Neuronal stem cell (in vitro differentiated cells): Measurements from ENCODE around the gene EXT2.

Experiments used
- DNase-seq: peaks from one replicate; pipeline ENCODE4 v3.0.0-alpha.2; 2013; ENCODE audit warnings: low spot score
- H2AFZ ChIP-seq: one replicate; pipeline ENCODE4 v1.6.1; 2013; ENCODE audit warnings: mild to moderate bottlenecking, low read length, inconsistent platforms
- H2AK5ac ChIP-seq: 2 replicates; pipeline ENCODE4 v1.6.1; 2013; ENCODE audit warnings: low read depth, mild to moderate bottlenecking, inconsistent platforms, low read length, moderate library complexity, mixed read lengths
- H2BK120ac ChIP-seq: 2 replicates; pipeline ENCODE4 v1.6.1; 2013; ENCODE audit warnings: low read depth, mild to moderate bottlenecking, inconsistent platforms, low read length, moderate library complexity, mixed read lengths
- H2BK12ac ChIP-seq: one replicate; pipeline ENCODE4 v1.6.1; 2013; ENCODE audit warnings: low read length, inconsistent platforms
- H2BK15ac ChIP-seq: 2 replicates; pipeline ENCODE4 v1.6.1; 2013; ENCODE audit warnings: mild to moderate bottlenecking, low read length, inconsistent platforms, mixed read lengths
- H2BK5ac ChIP-seq: one replicate; pipeline ENCODE4 v1.6.1; 2013; ENCODE audit warnings: inconsistent platforms, mild to moderate bottlenecking, low read length, moderate library complexity
- H3K14ac ChIP-seq: one replicate; pipeline ENCODE4 v1.6.1; 2013; ENCODE audit warnings: low read length, inconsistent platforms
- H3K18ac ChIP-seq: 2 replicates; pipeline ENCODE4 v1.6.1; 2013; ENCODE audit warnings: low read length, inconsistent platforms
- H3K23ac ChIP-seq: 2 replicates; pipeline ENCODE4 v1.6.1; 2013; ENCODE audit warnings: low read depth, mild to moderate bottlenecking, mixed read lengths, low read length, inconsistent platforms; ENCODE audit not compliant: poor library complexity
- H3K27ac ChIP-seq: replicated peaks from 3 replicates; pipeline ENCODE4 v1.5.1; 2013; ENCODE audit warnings: low read length, inconsistent platforms
- H3K27me3 ChIP-seq, 3 experiments: 2 replicates each; pipeline ENCODE4 v1.6.1; 2013; ENCODE audit warnings: low read length in 3 of 3, mild to moderate bottlenecking in 2 of 3, inconsistent platforms in 1 of 3, low read depth in 1 of 3, mixed read lengths in 1 of 3, moderate library complexity in 1 of 3; ENCODE audit not compliant: control insufficient read depth in 3 of 3, insufficient read depth in 3 of 3
- H3K36me3 ChIP-seq, 2 donors: replicated peaks in 1 of 2; 2 replicates each; pipeline ENCODE4 v1.6.1; 2013; ENCODE audit warnings: low read length in 2 of 2; ENCODE audit not compliant: control insufficient read depth in 2 of 2, insufficient read depth in 2 of 2
- H3K4ac ChIP-seq: 2 replicates; pipeline ENCODE4 v1.6.1; 2013; ENCODE audit warnings: inconsistent platforms, mild to moderate bottlenecking, low read length, moderate library complexity
- H3K4me1 ChIP-seq, 2 donors: 1 replicate in 1 of 2; 2 replicates in 1 of 2; pipeline ENCODE4 v1.6.1; 2013; ENCODE audit warnings: low read length in 2 of 2, low read depth in 1 of 2; ENCODE audit not compliant: control insufficient read depth in 2 of 2, insufficient read depth in 1 of 2
- H3K4me2 ChIP-seq: one replicate; pipeline ENCODE4 v1.6.1; 2013; ENCODE audit warnings: mild to moderate bottlenecking, low read length, inconsistent platforms; ENCODE audit not compliant: insufficient read depth, poor library complexity, severe bottlenecking
- H3K4me3 ChIP-seq, 2 donors: 2 replicates each; pipeline ENCODE4 v1.5.1; 2013; ENCODE audit warnings: low read length in 2 of 2, mild to moderate bottlenecking in 2 of 2, inconsistent platforms in 1 of 2, moderate library complexity in 1 of 2
- H3K79me1 ChIP-seq: one replicate; pipeline ENCODE4 v1.6.1; 2013; ENCODE audit warnings: low read depth, mild to moderate bottlenecking, inconsistent platforms, low read length, moderate library complexity
- H3K9ac ChIP-seq: one replicate; pipeline ENCODE4 v1.6.1; 2013; ENCODE audit warnings: mild to moderate bottlenecking, low read depth, low read length, inconsistent platforms; ENCODE audit not compliant: poor library complexity
- H3K9me3 ChIP-seq, 2 donors: replicated peaks in 1 of 2; 2 replicates each; pipeline versions ENCODE3 to v1.6.1; 2013; ENCODE audit warnings: low read length in 2 of 2, mild to moderate bottlenecking in 2 of 2, inconsistent platforms in 1 of 2, low read depth in 1 of 2, mixed read lengths in 1 of 2, moderate library complexity in 1 of 2; ENCODE audit not compliant: control insufficient read depth in 2 of 2, insufficient read depth in 1 of 2
- H4K8ac ChIP-seq: one replicate; pipeline ENCODE4 v1.6.1; 2013; ENCODE audit warnings: low read depth, mild to moderate bottlenecking, inconsistent platforms, low read length, moderate library complexity
- H4K91ac ChIP-seq: one replicate; pipeline ENCODE4 v1.6.1; 2013; ENCODE audit warnings: low read length, low read depth, mild to moderate bottlenecking, inconsistent platforms; ENCODE audit not compliant: poor library complexity
- WGBS, 2 donors: extraction: QIAGEN DNeasy Blood & Tissue Kit; methylation state at CpG; one replicate each; pipeline ENCODE4 v1.1.7; 2013; ENCODE audit warnings: missing lambda C conversion rate in 2 of 2, mixed read lengths in 1 of 2; ENCODE audit not compliant: insufficient read length in 2 of 2, insufficient replicate concordance in 1 of 2; ENCODE audit errors: extremely low coverage in 2 of 2; 5-methylcytosine and 5-hydroxymethylcytosine counted together

Gene EXT2

GRCh38 chr11:44136176-44136945 lies 40.9 kb downstream of the EXT2 start:
- H3K23ac ChIP-seq: no peak overlapping the region
- H2BK120ac ChIP-seq: no peak overlapping the region
- H2AK5ac ChIP-seq: no peak overlapping the region
- H4K91ac ChIP-seq: no peak overlapping the region
- no peak overlapping the region for H3K4me2 ChIP-seq
- no CpG with 5 or more reads among the region's 3 CpGs for whole genome bisulfite sequencing, 2 donors
- no peak for DNase-seq
- no peak overlapping the region for H2BK5ac ChIP-seq
- no peak overlapping the region for H2AFZ ChIP-seq
- H3K9me3 ChIP-seq: no peaks in the 10 kb centered on the region
- peaks cover 2 to 5% of the 10 kb centered on the region in 2 donors for H3K36me3 ChIP-seq
- peaks cover 2 to 38% of the 10 kb centered on the region in 2 donors for H3K4me1 ChIP-seq
- H3K18ac ChIP-seq: no peak overlapping the region
- no peak overlapping the region for H3K4ac ChIP-seq
- H3K14ac ChIP-seq: no peak overlapping the region
- H3K27me3 ChIP-seq: no peaks in the 10 kb centered on the region
- H2BK15ac ChIP-seq: no peak overlapping the region
- no peak overlapping the region for H4K8ac ChIP-seq
- no peaks in the 10 kb centered on the region for H3K79me1 ChIP-seq
- no peak overlapping the region for H2BK12ac ChIP-seq
- no peak overlapping the region for H3K27ac ChIP-seq
- no peak overlapping the region for H3K9ac ChIP-seq
- no peak overlapping the region for H3K4me3 ChIP-seq

GRCh38 chr11:44137057-44137456 lies 41.6 kb downstream of the EXT2 start:
- no peak overlapping the region for H2AFZ ChIP-seq
- H4K91ac ChIP-seq: no peak overlapping the region
- H3K27ac ChIP-seq: no peak overlapping the region
- no peak overlapping the region for H3K4me3 ChIP-seq
- no peak overlapping the region for H3K18ac ChIP-seq
- no peaks in the 10 kb centered on the region for H3K79me1 ChIP-seq
- no CpG with 5 or more reads among the region's 1 CpG for WGBS, 2 donors
- no peak overlapping the region for H2BK12ac ChIP-seq
- no peak overlapping the region for H3K4me2 ChIP-seq
- H2AK5ac ChIP-seq: no peak overlapping the region
- H3K23ac ChIP-seq: no peak overlapping the region
- DNase-seq: no peak
- H3K9ac ChIP-seq: no peak overlapping the region
- no peak overlapping the region for H3K4ac ChIP-seq
- peaks cover 2 to 38% of the 10 kb centered on the region in 2 donors for H3K4me1 ChIP-seq
- no peaks in the 10 kb centered on the region for H3K27me3 ChIP-seq
- H2BK120ac ChIP-seq: no peak overlapping the region
- no peak overlapping the region for H4K8ac ChIP-seq
- H2BK5ac ChIP-seq: no peak overlapping the region
- no peak overlapping the region for H2BK15ac ChIP-seq
- no peaks in the 10 kb centered on the region for H3K9me3 ChIP-seq
- H3K36me3 ChIP-seq: peaks cover 0 to 4% of the 10 kb centered on the region in 2 donors
- H3K14ac ChIP-seq: no peak overlapping the region

GRCh38 chr11:44138286-44138685 lies 42.8 kb downstream of the EXT2 start:
- DNase-seq: no peak
- H2BK12ac ChIP-seq: no peak overlapping the region
- H3K79me1 ChIP-seq: no peaks in the 10 kb centered on the region
- no peak overlapping the region for H3K9ac ChIP-seq
- H3K4me3 ChIP-seq: no peak overlapping the region
- H2BK120ac ChIP-seq: no peak overlapping the region
- H3K4me1 ChIP-seq: peaks cover 2 to 38% of the 10 kb centered on the region in 2 donors
- WGBS, 2 donors: no CpG with 5 or more reads among the region's 2 CpGs
- H2BK15ac ChIP-seq: no peak overlapping the region
- H2AFZ ChIP-seq: no peak overlapping the region
- H3K9me3 ChIP-seq: no peaks in the 10 kb centered on the region
- H3K4ac ChIP-seq: no peak overlapping the region
- H3K4me2 ChIP-seq: no peak overlapping the region
- H3K27ac ChIP-seq: no peak overlapping the region
- H3K18ac ChIP-seq: no peak overlapping the region
- no peaks in the 10 kb centered on the region for H3K27me3 ChIP-seq
- H3K23ac ChIP-seq: no peak overlapping the region
- no peak overlapping the region for H2AK5ac ChIP-seq
- H3K36me3 ChIP-seq: peaks cover 0 to 3% of the 10 kb centered on the region in 2 donors
- H2BK5ac ChIP-seq: no peak overlapping the region
- no peak overlapping the region for H4K8ac ChIP-seq
- no peak overlapping the region for H4K91ac ChIP-seq
- no peak overlapping the region for H3K14ac ChIP-seq

GRCh38 chr11:44138980-44139379 lies 43.5 kb downstream of the EXT2 start:
- Histone ChIP-seq H3K27me3 (no peaks in the 10 kb centered on the region), H3K9me3 (no peaks in the 10 kb centered on the region), H3K14ac (no peak overlapping the region), H4K91ac (no peak overlapping the region), H4K8ac (no peak overlapping the region), H3K18ac (no peak overlapping the region), H3K79me1 (no peaks in the 10 kb centered on the region), H3K36me3 (peaks cover 0 to 3% of the 10 kb centered on the region in 2 donors), H3K4ac (no peak overlapping the region), H3K23ac (no peak overlapping the region), H2BK5ac (no peak overlapping the region), H2BK15ac (no peak overlapping the region), H3K4me2 (no peak overlapping the region), H2AK5ac (no peak overlapping the region), H3K9ac (no peak overlapping the region), H2BK120ac (no peak overlapping the region), H3K27ac (no peak overlapping the region), H2AFZ (no peak overlapping the region), H3K4me3 (no peak overlapping the region), H2BK12ac (no peak overlapping the region), H3K4me1 (peaks cover 2 to 38% of the 10 kb centered on the region in 2 donors)
- no CpG with 5 or more reads among the region's 2 CpGs for WGBS, 2 donors
- no peak for DNase-seq
